Measurements from ENCODE around the gene TMEM14B.

Gene TMEM14B

DNA sequence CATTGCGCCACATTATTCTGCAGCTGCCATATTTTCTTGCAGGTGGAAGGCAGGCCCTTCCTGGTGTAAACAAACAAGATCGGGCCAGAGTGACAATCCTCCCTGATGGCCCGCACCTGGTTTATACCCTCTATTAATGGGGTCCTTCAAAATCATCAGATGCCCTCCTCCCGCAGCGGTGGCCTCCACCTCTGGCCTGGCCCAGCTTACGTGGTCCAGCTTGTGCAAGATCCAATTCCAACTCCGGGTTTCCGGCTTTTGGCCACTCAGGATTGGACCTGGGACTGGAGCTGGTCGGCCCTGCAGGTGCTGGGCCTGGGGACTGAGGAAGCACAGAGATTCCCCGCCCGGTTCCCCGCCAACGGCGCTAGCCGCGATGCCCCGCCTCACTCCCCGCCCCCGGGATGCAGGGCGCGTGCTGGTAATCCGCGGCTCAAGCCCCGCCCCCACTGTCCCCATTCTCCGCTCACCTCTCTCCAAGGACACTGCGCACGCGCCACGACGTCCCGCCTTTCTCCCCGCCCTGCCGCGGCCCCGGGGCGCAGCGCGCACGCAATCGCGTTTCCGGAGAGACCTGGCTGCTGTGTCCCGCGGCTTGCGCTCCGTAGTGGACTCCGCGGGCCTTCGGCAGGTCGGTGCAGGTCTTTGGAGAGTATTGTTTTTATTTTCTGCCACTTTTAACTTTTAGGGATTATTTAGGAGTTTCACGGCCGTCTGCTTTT is at the start of gene TMEM14B:
Gene TMEM14B (plus strand): TSS at position 555 of the 722 bp plus-strand sequence. CDS start 1,441 bp downstream, outside the sequence.
- Histone ChIP-seq H3K4me1 (ENCODE audit: control insufficient read depth, insufficient read depth, low read length) (peaks cover 7% of the 10 kb centered on the region; the same call in 1 of the 2 replicates), H3K4me3 (ENCODE audit: low read depth, low read length) (peak within 1 kb of the TSS; percentile 83), H3K9me3 (ENCODE audit: control insufficient read depth, insufficient read depth, low read depth, low read length) (no peaks in the 10 kb centered on the region), H3K27ac (ENCODE audit: extremely low read depth, low read depth, low read length) (peak within 1 kb of the TSS; percentile 67), H3K36me3 (ENCODE audit: control insufficient read depth in 2 of 2, insufficient read depth in 1 of 2, low read length in 2 of 2) (peaks cover 2 to 33% of the 10 kb centered on the region in 2 experiments; a peak in 2 of 3 replicates)
- ChIA-PET CTCF (interaction anchor here (0.6 to 3.5 kb wide), 8 partner anchors 10 to 267 kb away, joined by 3 to 22 read pairs (median 5); no protein-coding TSS in a partner anchor), POLR2A (interaction anchor here (0.6 to 4.6 kb wide), 11 partner anchors 10 to 236 kb away, joined by 3 to 82 read pairs (median 4); partner anchors contain the start of genes C6orf52, GCNT2, PAK1IP1 and TMEM14C)
- TF ChIP-seq KLF9 (tag by site-specific recombination; IDR thresholded peaks at IDR 0.05; ENCODE audit: low read depth) (peak; percentile 90), ZFP3 (tag by site-specific recombination; IDR thresholded peaks at IDR 0.05; ENCODE audit: low read depth) (no peak), ZNF501 (tag by site-specific recombination; IDR thresholded peaks at IDR 0.05) (peak; percentile 83), ZNF843 (tag by site-specific recombination; IDR thresholded peaks at IDR 0.05) (0 out of 2 replicates have a peak, but pooled peaks have one; percentile 45), ZNF660 (tag by site-specific recombination; IDR thresholded peaks at IDR 0.05) (peak; percentile 78; the same call in 1 of the 2 replicates), SCRT2 (tag by site-specific recombination; IDR thresholded peaks at IDR 0.05) (no peak), ZFP37 (tag by site-specific recombination; IDR thresholded peaks at IDR 0.05) (0 out of 2 replicates have a peak, but pooled peaks have one; percentile 23), ZNF596 (tag by site-specific recombination; IDR thresholded peaks at IDR 0.05) (no peak), ZEB2 (tag by site-specific recombination; IDR thresholded peaks at IDR 0.05) (peak; percentile 86), ZNF366 (tag by site-specific recombination; conservative IDR thresholded peaks at IDR 0.05) (peak; percentile 33; the same call in 1 of the 2 replicates), ZNF335 (tag by site-specific recombination; conservative IDR thresholded peaks at IDR 0.05) (peak; percentile 88), KLF8 (tag by site-specific recombination; IDR thresholded peaks at IDR 0.05) (peak; percentile 78), ZSCAN23 (tag by site-specific recombination; IDR thresholded peaks at IDR 0.05) (0 out of 2 replicates have a peak, but pooled peaks have one; percentile 13), KLF1 (tag by site-specific recombination; IDR thresholded peaks at IDR 0.05) (peak; percentile 58), ZBTB48 (tag by site-specific recombination; IDR thresholded peaks at IDR 0.05) (0 out of 2 replicates have a peak, but pooled peaks have one; percentile 45), ZNF184 (tag by site-specific recombination; IDR thresholded peaks at IDR 0.05) (peak; percentile 53), GLIS2 (tag by site-specific recombination; IDR thresholded peaks at IDR 0.05) (peak; percentile 57; the same call in 1 of the 2 replicates), ZNF341 (tag by site-specific recombination; IDR thresholded peaks at IDR 0.05; ENCODE audit: low read depth) (peak; percentile 19; the same call in 1 of the 2 replicates), WT1 (tag by site-specific recombination; IDR thresholded peaks at IDR 0.05) (peak; percentile 73), ZNF169 (tag by site-specific recombination; IDR thresholded peaks at IDR 0.05) (no peak), ZNF202 (tag by site-specific recombination; IDR thresholded peaks at IDR 0.05; ENCODE audit: borderline replicate concordance) (no peak), ZNF416 (tag by site-specific recombination; IDR thresholded peaks at IDR 0.05) (no peak), ZBTB21 (tag by site-specific recombination; IDR thresholded peaks at IDR 0.05) (0 out of 2 replicates have a peak, but pooled peaks have one; percentile 8), ZNF76 (tag by site-specific recombination; IDR thresholded peaks at IDR 0.05; ENCODE audit: borderline replicate concordance, low read depth) (peak; percentile 50; the same call in 1 of the 2 replicates)
- TF ChIP-seq, protein P1, sequence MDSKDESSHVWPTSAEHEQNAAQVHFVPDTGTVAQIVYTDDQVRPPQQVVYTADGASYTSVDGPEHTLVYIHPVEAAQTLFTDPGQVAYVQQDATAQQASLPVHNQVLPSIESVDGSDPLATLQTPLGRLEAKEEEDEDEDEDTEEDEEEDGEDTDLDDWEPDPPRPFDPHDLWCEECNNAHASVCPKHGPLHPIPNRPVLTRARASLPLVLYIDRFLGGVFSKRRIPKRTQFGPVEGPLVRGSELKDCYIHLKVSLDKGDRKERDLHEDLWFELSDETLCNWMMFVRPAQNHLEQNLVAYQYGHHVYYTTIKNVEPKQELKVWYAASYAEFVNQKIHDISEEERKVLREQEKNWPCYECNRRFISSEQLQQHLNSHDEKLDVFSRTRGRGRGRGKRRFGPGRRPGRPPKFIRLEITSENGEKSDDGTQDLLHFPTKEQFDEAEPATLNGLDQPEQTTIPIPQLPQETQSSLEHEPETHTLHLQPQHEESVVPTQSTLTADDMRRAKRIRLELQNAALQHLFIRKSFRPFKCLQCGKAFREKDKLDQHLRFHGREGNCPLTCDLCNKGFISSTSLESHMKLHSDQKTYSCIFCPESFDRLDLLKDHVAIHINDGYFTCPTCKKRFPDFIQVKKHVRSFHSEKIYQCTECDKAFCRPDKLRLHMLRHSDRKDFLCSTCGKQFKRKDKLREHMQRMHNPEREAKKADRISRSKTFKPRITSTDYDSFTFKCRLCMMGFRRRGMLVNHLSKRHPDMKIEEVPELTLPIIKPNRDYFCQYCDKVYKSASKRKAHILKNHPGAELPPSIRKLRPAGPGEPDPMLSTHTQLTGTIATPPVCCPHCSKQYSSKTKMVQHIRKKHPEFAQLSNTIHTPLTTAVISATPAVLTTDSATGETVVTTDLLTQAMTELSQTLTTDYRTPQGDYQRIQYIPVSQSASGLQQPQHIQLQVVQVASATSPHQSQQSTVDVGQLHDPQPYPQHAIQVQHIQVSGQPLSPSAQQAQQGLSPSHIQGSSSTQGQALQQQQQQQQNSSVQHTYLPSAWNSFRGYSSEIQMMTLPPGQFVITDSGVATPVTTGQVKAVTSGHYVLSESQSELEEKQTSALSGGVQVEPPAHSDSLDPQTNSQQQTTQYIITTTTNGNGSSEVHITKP (tag by site-specific recombination; IDR thresholded peaks at IDR 0.05): peak; percentile 67
- TF ChIP-seq, protein P2, sequence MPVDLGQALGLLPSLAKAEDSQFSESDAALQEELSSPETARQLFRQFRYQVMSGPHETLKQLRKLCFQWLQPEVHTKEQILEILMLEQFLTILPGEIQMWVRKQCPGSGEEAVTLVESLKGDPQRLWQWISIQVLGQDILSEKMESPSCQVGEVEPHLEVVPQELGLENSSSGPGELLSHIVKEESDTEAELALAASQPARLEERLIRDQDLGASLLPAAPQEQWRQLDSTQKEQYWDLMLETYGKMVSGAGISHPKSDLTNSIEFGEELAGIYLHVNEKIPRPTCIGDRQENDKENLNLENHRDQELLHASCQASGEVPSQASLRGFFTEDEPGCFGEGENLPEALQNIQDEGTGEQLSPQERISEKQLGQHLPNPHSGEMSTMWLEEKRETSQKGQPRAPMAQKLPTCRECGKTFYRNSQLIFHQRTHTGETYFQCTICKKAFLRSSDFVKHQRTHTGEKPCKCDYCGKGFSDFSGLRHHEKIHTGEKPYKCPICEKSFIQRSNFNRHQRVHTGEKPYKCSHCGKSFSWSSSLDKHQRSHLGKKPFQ (tag by site-specific recombination; IDR thresholded peaks at IDR 0.05): no peak
- TF ChIP-seq, protein P3, sequence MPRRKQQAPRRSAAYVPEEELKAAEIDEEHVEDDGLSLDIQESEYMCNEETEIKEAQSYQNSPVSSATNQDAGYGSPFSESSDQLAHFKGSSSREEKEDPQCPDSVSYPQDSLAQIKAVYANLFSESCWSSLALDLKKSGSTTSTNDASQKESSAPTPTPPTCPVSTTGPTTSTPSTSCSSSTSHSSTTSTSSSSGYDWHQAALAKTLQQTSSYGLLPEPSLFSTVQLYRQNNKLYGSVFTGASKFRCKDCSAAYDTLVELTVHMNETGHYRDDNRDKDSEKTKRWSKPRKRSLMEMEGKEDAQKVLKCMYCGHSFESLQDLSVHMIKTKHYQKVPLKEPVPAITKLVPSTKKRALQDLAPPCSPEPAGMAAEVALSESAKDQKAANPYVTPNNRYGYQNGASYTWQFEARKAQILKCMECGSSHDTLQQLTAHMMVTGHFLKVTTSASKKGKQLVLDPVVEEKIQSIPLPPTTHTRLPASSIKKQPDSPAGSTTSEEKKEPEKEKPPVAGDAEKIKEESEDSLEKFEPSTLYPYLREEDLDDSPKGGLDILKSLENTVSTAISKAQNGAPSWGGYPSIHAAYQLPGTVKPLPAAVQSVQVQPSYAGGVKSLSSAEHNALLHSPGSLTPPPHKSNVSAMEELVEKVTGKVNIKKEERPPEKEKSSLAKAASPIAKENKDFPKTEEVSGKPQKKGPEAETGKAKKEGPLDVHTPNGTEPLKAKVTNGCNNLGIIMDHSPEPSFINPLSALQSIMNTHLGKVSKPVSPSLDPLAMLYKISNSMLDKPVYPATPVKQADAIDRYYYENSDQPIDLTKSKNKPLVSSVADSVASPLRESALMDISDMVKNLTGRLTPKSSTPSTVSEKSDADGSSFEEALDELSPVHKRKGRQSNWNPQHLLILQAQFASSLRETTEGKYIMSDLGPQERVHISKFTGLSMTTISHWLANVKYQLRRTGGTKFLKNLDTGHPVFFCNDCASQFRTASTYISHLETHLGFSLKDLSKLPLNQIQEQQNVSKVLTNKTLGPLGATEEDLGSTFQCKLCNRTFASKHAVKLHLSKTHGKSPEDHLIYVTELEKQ (tag by site-specific recombination; IDR thresholded peaks at IDR 0.05; ENCODE audit: borderline replicate concordance): no peak
- TF ChIP-seq, protein P4, sequence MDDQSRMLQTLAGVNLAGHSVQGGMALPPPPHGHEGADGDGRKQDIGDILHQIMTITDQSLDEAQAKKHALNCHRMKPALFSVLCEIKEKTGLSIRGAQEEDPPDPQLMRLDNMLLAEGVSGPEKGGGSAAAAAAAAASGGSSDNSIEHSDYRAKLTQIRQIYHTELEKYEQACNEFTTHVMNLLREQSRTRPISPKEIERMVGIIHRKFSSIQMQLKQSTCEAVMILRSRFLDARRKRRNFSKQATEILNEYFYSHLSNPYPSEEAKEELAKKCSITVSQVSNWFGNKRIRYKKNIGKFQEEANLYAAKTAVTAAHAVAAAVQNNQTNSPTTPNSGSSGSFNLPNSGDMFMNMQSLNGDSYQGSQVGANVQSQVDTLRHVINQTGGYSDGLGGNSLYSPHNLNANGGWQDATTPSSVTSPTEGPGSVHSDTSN (CRISPR knock-in tag; IDR thresholded peaks at IDR 0.05): peak; percentile 87; the same call in 1 of the 2 replicates

Measured in HEK293 (cell line).